ENCODE measurements around the gene PLEKHA6.

The PLEKHA6 gene

GRCh38 chr1:204254031-204254661, 105.6 kb downstream of the PLEKHA6 start:
- Histone ChIP-seq H3K9ac (no peak overlapping the region), H3K4me1 (peaks cover 13% of the 10 kb centered on the region), H3K9me3 (no peaks in the 10 kb centered on the region), H3K4me3 (no peak overlapping the region), H3K36me3 (no peaks in the 10 kb centered on the region), H3K27me3 (no peaks in the 10 kb centered on the region), H3K4me2 (no peak overlapping the region), H4K20me1 (no peaks in the 10 kb centered on the region), H3K27ac (no peak overlapping the region)
- TF ChIP-seq Cebpa-rat (IDR thresholded peaks at IDR 0.05), result no peak

GRCh38 chr1:204251926-204252689, 107.6 kb downstream of the PLEKHA6 start:
- Histone ChIP-seq H3K36me3 (no peaks in the 10 kb centered on the region), H3K4me2 (no peak overlapping the region), H3K9ac (no peak overlapping the region), H3K9me3 (no peaks in the 10 kb centered on the region), H3K4me3 (no peak overlapping the region), H3K27me3 (no peaks in the 10 kb centered on the region), H3K4me1 (peaks cover 9% of the 10 kb centered on the region), H4K20me1 (no peaks in the 10 kb centered on the region), H3K27ac (no peak overlapping the region)
- TF ChIP-seq Cebpa-rat (IDR thresholded peaks at IDR 0.05), result no peak

DNA sequence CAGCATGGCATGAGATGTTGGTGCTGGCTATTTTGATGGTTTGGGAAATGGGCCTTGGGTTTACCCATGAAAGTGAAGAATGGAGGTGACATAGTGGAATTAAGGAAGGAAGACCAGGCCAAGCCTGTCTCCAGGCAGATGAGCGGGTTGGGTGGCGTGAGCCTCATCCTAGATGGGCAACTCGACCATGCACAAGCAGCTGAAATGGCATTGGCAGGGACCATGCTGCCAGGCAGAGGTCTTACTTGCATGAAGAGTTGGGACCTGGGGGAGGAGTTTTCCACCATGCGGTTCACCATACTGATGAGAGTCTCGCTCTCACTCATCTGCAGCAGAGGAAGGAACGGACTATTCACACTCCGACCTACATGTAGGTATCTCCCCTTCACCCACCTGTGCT, 108.4 kb downstream of the PLEKHA6 start:
- Histone ChIP-seq H3K4me2 (no peak overlapping the region), H3K9me3 (no peaks in the 10 kb centered on the region), H3K36me3 (no peaks in the 10 kb centered on the region)

DNA sequence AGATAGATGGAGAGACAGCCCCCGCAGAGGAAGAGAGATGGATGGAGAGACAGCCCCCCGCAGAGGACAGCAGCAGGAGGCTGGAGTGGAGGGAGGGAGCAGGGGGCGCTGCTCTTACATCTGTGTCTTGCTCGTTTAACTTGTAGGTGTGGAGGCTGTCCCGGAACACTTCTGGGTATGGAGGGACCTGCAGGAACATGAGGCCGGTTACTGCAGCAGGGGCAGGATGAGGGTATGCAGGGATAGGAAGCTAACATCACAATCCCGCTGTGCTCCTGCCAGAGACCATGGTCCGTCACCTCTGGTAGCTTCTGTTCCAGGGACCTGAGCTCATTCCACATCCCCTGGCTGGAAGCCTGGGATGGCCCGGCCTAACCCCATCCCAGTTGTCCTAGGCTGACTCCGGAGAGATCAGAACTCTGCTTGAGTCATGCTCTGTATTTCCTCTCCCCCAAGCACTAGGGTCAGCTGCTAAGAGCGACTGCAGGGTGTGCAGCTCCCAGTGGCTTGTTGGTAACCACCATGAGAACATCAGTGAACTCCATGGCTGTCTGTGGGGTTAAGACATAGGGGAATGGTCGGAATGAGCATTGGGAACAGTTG, 109.2 kb downstream of the PLEKHA6 start:
- H3K27me3 ChIP-seq, result no peaks in the 10 kb centered on the region
- H4K20me1 ChIP-seq, result no peaks in the 10 kb centered on the region
- no peak overlapping the region for H3K4me2 ChIP-seq
- H3K9me3 ChIP-seq, result no peaks in the 10 kb centered on the region
- H3K27ac ChIP-seq, result no peak overlapping the region
- no peak for TF ChIP-seq Cebpa-rat (IDR thresholded peaks at IDR 0.05)
- no peaks in the 10 kb centered on the region for H3K36me3 ChIP-seq
- H3K4me3 ChIP-seq, result no peak overlapping the region
- peaks cover 5% of the 10 kb centered on the region for H3K4me1 ChIP-seq
- no peak overlapping the region for H3K9ac ChIP-seq

More for the DNA sequence above, 108.4 kb downstream of the PLEKHA6 start:
- peaks cover 9% of the 10 kb centered on the region for H3K4me1 ChIP-seq
- H4K20me1 ChIP-seq, result no peaks in the 10 kb centered on the region
- no peak overlapping the region for H3K27ac ChIP-seq
- H3K27me3 ChIP-seq, result no peaks in the 10 kb centered on the region
- no peak for TF ChIP-seq Cebpa-rat (IDR thresholded peaks at IDR 0.05)
- H3K4me3 ChIP-seq, result no peak overlapping the region
- no peak overlapping the region for H3K9ac ChIP-seq

DNA sequence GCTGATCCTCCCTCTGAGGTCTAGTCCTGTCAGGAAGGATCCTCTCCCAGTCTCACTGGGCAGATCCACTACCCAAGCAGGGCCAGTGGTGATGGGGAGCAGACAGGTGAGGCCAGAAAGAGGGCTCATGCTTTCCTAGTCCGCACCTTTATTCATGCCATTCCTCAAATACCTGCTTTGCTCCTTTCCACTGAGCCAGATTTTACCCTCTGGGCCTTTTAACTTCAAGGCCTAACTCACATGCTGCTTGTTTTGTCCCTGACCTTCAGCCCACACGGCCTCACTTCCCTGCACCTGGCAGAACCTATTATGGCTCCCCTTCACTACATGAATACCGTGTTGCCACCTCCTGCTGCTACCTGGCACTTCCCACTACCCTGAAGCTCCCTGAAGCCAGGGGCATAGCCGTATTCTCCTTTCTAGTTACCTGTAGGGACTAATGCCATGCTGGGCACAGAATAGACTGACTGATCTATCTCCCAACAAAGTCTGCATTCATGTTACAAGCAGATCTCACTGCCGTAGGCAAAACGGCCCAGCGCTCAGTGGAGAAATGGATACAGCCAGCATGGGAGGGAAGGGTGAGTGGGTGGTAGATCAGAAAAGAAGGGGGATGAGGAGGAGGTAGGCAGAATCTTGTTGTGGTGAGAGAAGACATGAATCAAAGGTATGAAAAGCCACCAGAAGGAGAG, 109.8 kb downstream of the PLEKHA6 start:
- H3K4me3 ChIP-seq, result no peak overlapping the region
- no peaks in the 10 kb centered on the region for H3K9me3 ChIP-seq
- no peaks in the 10 kb centered on the region for H3K36me3 ChIP-seq
- H3K27ac ChIP-seq, result no peak overlapping the region
- no peaks in the 10 kb centered on the region for H3K27me3 ChIP-seq
- no peak for TF ChIP-seq Cebpa-rat (IDR thresholded peaks at IDR 0.05)
- H4K20me1 ChIP-seq, result no peaks in the 10 kb centered on the region
- H3K9ac ChIP-seq, result no peak overlapping the region
- no peaks in the 10 kb centered on the region for H3K4me1 ChIP-seq
- H3K4me2 ChIP-seq, result no peak overlapping the region

DNA sequence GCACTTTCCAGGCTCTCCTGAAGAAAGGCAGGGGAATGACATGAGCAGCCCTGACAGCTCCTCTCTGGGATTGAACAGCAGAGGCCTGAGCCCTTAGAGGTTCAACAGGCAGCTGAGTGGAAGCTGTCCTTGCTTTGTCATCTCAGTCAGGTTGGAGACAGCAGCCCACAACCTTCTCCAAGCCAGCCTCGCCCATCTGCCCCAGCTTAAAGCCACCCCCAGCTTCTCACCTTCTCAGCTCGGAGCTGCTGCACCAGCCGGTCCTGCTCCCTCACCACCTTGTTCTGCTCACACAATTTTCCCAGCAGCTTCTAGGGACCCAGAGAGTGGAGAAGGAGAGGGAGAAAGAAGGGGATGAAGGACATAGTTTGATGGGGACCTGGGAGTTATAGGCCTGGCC, 110.8 kb downstream of the PLEKHA6 start:
- Histone ChIP-seq H3K27me3 (no peaks in the 10 kb centered on the region), H3K36me3 (no peaks in the 10 kb centered on the region), H3K27ac (no peak overlapping the region), H3K9ac (no peak overlapping the region), H3K4me2 (no peak overlapping the region), H3K4me3 (no peak overlapping the region), H4K20me1 (no peaks in the 10 kb centered on the region), H3K4me1 (no peaks in the 10 kb centered on the region), H3K9me3 (no peaks in the 10 kb centered on the region)
- TF ChIP-seq Cebpa-rat (IDR thresholded peaks at IDR 0.05), result no peak

- Histone ChIP-seq H3K4me2 (no peak overlapping the region), H3K9ac (no peak overlapping the region), H3K27me3 (no peaks in the 10 kb centered on the region), H4K20me1 (no peaks in the 10 kb centered on the region), H3K4me3 (no peak overlapping the region), H3K9me3 (no peaks in the 10 kb centered on the region), H3K36me3 (no peaks in the 10 kb centered on the region), H3K27ac (no peak overlapping the region), H3K4me1 (no peaks in the 10 kb centered on the region)
- no peak for TF ChIP-seq Cebpa-rat (IDR thresholded peaks at IDR 0.05)
Measured at GRCh38 chr1:204246876-204247275, 112.9 kb downstream of the PLEKHA6 start.

- H3K27ac ChIP-seq, result no peak overlapping the region
- H3K4me3 ChIP-seq, result no peak overlapping the region
- no peaks in the 10 kb centered on the region for H3K9me3 ChIP-seq
- TF ChIP-seq Cebpa-rat (IDR thresholded peaks at IDR 0.05), result no peak
- no peaks in the 10 kb centered on the region for H3K4me1 ChIP-seq
- H3K27me3 ChIP-seq, result no peaks in the 10 kb centered on the region
- no peak overlapping the region for H3K4me2 ChIP-seq
- no peaks in the 10 kb centered on the region for H4K20me1 ChIP-seq
- no peaks in the 10 kb centered on the region for H3K36me3 ChIP-seq
- no peak overlapping the region for H3K9ac ChIP-seq
Measured at GRCh38 chr1:204242920-204243319, 116.8 kb downstream of the PLEKHA6 start.

DNA sequence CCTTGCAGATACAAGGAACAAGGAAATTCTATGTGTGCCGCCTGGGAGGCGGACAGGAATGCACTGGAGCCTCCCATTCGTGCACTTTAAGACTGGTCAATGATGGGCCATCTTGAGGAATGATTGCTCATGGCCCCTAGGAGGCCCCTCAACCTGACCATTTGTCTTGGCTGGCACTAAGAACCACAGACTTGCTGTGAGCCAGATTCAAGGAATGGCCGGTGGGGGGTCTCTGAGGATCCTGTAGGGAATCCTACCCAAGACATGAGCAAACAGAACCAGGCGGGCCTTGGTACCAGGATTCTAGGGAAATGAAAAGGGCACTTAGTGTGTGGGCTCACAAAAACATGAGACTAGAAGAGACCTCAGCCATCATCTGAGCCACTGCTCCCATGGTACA, 117.8 kb downstream of the PLEKHA6 start:
- Histone ChIP-seq H3K9ac (no peak overlapping the region), H3K4me2 (no peak overlapping the region), H3K4me1 (no peaks in the 10 kb centered on the region), H3K27ac (no peak overlapping the region), H3K4me3 (no peak overlapping the region), H4K20me1 (no peaks in the 10 kb centered on the region), H3K9me3 (no peaks in the 10 kb centered on the region), H3K27me3 (no peaks in the 10 kb centered on the region), H3K36me3 (no peaks in the 10 kb centered on the region)
- no peak for TF ChIP-seq Cebpa-rat (IDR thresholded peaks at IDR 0.05)

DNA sequence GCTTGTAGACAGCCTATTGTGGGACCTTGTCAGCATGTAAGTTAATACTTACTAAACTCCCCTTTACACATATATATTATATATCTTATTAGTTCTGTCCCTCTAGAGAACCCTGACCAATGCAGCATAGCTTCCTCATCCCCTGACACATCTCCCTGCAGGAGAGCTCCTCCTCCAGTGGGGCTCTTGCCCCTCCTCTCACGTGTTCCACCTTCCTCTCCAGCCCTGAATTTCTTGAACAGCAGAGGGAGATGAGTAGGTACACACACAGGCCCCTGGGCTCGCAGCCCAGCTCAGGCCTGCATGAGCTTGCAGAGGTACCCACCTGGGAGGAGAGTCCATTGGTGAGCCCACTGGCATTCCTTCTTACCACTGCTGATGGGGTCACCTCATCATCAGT, 118.7 kb downstream of the PLEKHA6 start:
- H3K9me3 ChIP-seq, result peaks cover 6% of the 10 kb centered on the region; the same call in 1 of the 2 replicates
- H3K4me1 ChIP-seq, result no peaks in the 10 kb centered on the region
- no peaks in the 10 kb centered on the region for H3K36me3 ChIP-seq
- H3K27me3 ChIP-seq, result no peaks in the 10 kb centered on the region
- no peaks in the 10 kb centered on the region for H4K20me1 ChIP-seq
- no peak overlapping the region for H3K4me3 ChIP-seq
- no peak for TF ChIP-seq Cebpa-rat (IDR thresholded peaks at IDR 0.05)
- H3K9ac ChIP-seq, result no peak overlapping the region
- H3K4me2 ChIP-seq, result no peak overlapping the region
- H3K27ac ChIP-seq, result no peak overlapping the region

All from BLaER1 (cell line).